Airway epithelial cell (primary cell): ENCODE data around the gene CDH9. TPM values are rescaled to one million over a fixed set of nuclear protein-coding genes. Genes with fewer than 3 reads are reported as not detected.

Experiments
- total RNA-seq: library from RNA; depleted of rRNA; stranded (reverse); fragments of >200 nt; gene quantifications from 2 replicates; pipeline ENCODE4 v1.2.3, GENCODE V29; 2015

Gene CDH9, protein sequence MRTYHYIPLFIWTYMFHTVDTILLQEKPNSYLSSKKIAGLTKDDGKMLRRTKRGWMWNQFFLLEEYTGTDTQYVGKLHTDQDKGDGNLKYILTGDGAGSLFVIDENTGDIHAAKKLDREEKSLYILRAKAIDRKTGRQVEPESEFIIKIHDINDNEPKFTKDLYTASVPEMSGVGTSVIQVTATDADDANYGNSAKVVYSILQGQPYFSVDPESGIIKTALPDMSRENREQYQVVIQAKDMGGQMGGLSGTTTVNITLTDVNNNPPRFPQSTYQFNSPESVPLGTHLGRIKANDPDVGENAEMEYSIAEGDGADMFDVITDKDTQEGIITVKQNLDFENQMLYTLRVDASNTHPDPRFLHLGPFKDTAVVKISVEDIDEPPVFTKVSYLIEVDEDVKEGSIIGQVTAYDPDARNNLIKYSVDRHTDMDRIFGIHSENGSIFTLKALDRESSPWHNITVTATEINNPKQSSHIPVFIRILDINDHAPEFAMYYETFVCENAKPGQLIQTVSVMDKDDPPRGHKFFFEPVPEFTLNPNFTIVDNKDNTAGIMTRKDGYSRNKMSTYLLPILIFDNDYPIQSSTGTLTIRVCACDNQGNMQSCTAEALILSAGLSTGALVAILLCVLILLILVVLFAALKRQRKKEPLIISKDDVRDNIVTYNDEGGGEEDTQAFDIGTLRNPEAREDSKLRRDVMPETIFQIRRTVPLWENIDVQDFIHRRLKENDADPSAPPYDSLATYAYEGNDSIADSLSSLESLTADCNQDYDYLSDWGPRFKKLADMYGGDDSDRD
- total RNA-seq: not detected in 2 replicates

DNA sequence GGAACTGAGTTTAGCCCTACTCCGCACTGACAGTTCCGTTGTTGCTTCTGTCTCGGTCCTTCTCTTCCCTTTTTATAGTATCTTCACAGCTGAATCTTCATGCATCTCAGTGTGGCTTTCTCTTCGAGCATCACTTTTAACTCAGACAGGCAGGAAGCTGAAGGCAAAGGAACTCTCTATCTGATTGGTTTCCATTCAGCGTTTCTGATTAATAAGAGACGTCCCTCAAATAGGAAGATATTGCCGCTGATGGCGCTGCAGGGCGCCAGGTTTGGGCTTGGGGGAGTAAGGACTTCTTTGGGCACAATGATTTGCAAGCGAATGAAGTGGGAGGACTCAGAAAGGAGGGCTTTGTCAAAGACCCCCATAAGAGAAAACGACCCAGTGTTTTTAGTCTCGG, at the start of gene CDH9:
Gene CDH9 (minus strand): TSS at position 111 of the 400 bp plus-strand sequence. CDS start 50,253 bp downstream, outside the sequence.

